ENCODE measurements around the gene MRPL47. TPM values are rescaled to one million over a fixed set of nuclear protein-coding genes. Genes with fewer than 3 reads are reported as not detected.
A peak's percentile ranks its signal among the peaks of the same experiment; 100 is the strongest.

The MRPL47 gene
- total RNA-seq, 2 experiments from 2014 or later: 69.4 to 70.4 TPM

- DNase-seq: peak; percentile 10
- no peaks in the 10 kb centered on the region for H3K27me3 Mint-ChIP-seq
- H3K36me3 Mint-ChIP-seq: peaks cover 20% of the 10 kb centered on the region
- H3K4me1 Mint-ChIP-seq: peaks cover 30% of the 10 kb centered on the region
- H3K27ac Mint-ChIP-seq: peak overlapping the region; percentile 84
- no peaks in the 10 kb centered on the region for H3K9me3 Mint-ChIP-seq
- peak overlapping the region; percentile 26 for H3K4me3 Mint-ChIP-seq
These were observed 4.7 kb upstream of the MRPL47 start for GRCh38 chr3:179608931-179609720.

DNA sequence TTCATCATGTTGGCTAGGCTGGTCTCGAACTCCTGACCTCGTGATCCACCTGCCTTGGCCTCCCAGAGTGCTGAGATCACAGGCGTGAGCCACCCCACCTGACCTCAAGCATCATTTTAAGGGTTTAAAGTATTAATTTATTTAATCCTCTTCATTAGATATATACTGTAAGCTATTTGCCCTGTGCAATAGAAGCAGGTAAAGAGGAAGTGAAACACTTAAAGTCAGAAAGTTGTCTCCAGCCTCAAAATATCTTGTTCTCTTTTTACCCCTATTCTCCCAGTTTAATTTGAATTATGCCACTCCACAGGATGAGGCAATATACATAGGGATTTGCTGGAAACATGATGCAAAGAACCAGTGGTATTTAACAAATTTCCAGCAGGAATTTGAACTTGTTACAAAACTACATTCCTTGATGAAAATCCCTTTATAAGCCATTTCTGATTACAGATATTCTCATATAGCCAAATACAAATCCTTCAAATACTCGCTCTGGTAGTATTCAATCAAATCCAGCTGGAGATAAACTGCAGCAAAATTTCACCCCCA, 2.2 kb upstream of the MRPL47 start:
- peaks cover 30% of the 10 kb centered on the region for H3K4me1 Mint-ChIP-seq
- H3K4me3 Mint-ChIP-seq: no peak overlapping the region
- DNase-seq: no peak
- peak overlapping the region; percentile 71 for H3K27ac Mint-ChIP-seq
- H3K36me3 Mint-ChIP-seq: peaks cover 24% of the 10 kb centered on the region
- H3K27me3 Mint-ChIP-seq: no peaks in the 10 kb centered on the region
- no peaks in the 10 kb centered on the region for H3K9me3 Mint-ChIP-seq

GRCh38 chr3:179603831-179604230, 607 bp downstream of the MRPL47 start:
- peaks cover 22% of the 10 kb centered on the region for H3K36me3 Mint-ChIP-seq
- peak overlapping the region; percentile 99 for H3K4me3 Mint-ChIP-seq

DNA sequence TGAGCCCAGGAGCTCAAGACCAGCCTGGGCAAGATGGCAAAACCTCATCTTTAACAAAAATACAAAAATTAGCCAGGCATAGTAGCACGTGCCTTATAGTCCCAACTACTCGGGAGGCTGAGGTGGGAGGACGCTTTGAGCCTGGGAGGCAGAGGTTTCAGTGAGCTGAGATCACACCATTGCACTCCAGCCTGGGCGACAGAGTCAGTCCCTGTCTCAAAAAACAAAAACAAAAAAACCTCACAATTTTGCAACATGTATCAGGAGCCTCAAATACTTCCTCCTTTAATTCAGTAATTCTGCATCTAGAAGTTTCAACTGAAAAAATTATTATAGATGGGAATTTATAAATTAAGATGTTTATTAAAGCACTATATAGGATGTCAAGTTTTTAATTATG, 1.1 kb downstream of the MRPL47 start:
- DNase-seq: no peak
- Mint-ChIP-seq H3K27me3 (no peaks in the 10 kb centered on the region), H3K36me3 (peaks cover 22% of the 10 kb centered on the region), H3K4me3 (peak overlapping the region; percentile 99), H3K27ac (peak overlapping the region; percentile 100), H3K9me3 (no peaks in the 10 kb centered on the region), H3K4me1 (peaks cover 25% of the 10 kb centered on the region)

More at GRCh38 chr3:179603831-179604230, 607 bp downstream of the MRPL47 start:
- peak overlapping the region; percentile 100 for H3K27ac Mint-ChIP-seq
- no peak for DNase-seq
- H3K27me3 Mint-ChIP-seq: no peaks in the 10 kb centered on the region
- H3K9me3 Mint-ChIP-seq: no peaks in the 10 kb centered on the region
- peaks cover 28% of the 10 kb centered on the region for H3K4me1 Mint-ChIP-seq

GRCh38 chr3:179599531-179599930, 4.9 kb downstream of the MRPL47 start:
- H3K36me3 Mint-ChIP-seq: peaks cover 15% of the 10 kb centered on the region

GRCh38 chr3:179591313-179591712, 13.1 kb downstream of the MRPL47 start:
- Mint-ChIP-seq H3K27me3 (no peaks in the 10 kb centered on the region), H3K9me3 (no peaks in the 10 kb centered on the region), H3K27ac (no peak overlapping the region), H3K4me1 (peaks cover 11% of the 10 kb centered on the region), H3K36me3 (peaks cover 4% of the 10 kb centered on the region), H3K4me3 (no peak overlapping the region)
- no peak for DNase-seq

More at GRCh38 chr3:179599531-179599930, 4.9 kb downstream of the MRPL47 start:
- Mint-ChIP-seq H3K4me1 (peaks cover 6% of the 10 kb centered on the region), H3K27ac (no peak overlapping the region), H3K9me3 (no peaks in the 10 kb centered on the region), H3K4me3 (no peak overlapping the region), H3K27me3 (no peaks in the 10 kb centered on the region)
- DNase-seq: no peak

- no peak for DNase-seq
- H3K27ac Mint-ChIP-seq: peak overlapping the region; percentile 1
- H3K9me3 Mint-ChIP-seq: no peaks in the 10 kb centered on the region
- H3K4me1 Mint-ChIP-seq: peaks cover 11% of the 10 kb centered on the region
- H3K27me3 Mint-ChIP-seq: no peaks in the 10 kb centered on the region
- H3K36me3 Mint-ChIP-seq: peaks cover 9% of the 10 kb centered on the region
- no peak overlapping the region for H3K4me3 Mint-ChIP-seq
These were observed 13.8 kb downstream of the MRPL47 start for GRCh38 chr3:179590669-179591068.

DNA sequence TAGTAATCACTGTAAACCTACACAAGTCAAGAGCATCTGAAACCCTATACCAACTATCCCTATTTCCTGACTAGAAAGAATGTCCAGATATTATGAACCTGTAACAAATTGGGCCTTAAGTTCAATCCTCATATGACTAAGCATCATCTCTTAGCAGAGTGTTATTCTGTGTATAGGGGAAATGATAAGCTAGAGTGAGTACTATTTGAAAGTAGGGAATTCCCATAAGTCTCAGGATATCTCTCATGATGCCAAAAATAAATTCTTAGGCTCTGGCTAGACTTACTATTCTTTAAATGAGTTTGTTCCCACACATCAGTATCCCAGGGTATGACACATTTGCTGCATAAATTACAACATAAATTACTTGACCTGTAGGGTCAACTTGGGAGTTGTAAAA, 15.3 kb downstream of the MRPL47 start:
- H3K4me1 Mint-ChIP-seq: peaks cover 11% of the 10 kb centered on the region
- DNase-seq: no peak
- H3K4me3 Mint-ChIP-seq: no peak overlapping the region
- peak overlapping the region; percentile 73 for H3K27ac Mint-ChIP-seq
- H3K27me3 Mint-ChIP-seq: no peaks in the 10 kb centered on the region
- peaks cover 9% of the 10 kb centered on the region for H3K36me3 Mint-ChIP-seq
- no peaks in the 10 kb centered on the region for H3K9me3 Mint-ChIP-seq

DNA sequence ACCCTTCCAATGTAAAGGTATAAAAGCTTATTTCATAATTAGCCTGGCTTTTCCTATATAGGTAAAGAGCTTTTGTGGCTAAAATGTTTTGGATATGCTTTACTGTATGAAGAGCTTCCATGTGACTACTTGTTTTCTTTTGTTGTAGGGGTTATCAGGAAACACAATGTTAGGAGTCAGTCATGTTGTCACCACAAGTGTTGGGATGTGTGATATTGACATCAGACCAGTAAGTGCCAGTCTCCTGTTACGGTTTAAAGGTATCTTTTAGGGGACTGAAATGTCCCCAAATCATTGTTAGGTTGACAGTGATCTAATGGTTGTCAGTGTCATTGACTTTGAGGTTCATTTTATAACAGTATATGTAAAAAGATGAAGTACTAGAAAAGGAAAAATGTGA, 23.4 kb downstream of the MRPL47 start:
- no peaks in the 10 kb centered on the region for H3K27me3 Mint-ChIP-seq
- DNase-seq: no peak
- no peaks in the 10 kb centered on the region for H3K9me3 Mint-ChIP-seq
- H3K27ac Mint-ChIP-seq: no peak overlapping the region
- H3K36me3 Mint-ChIP-seq: peaks cover 10% of the 10 kb centered on the region
- H3K4me1 Mint-ChIP-seq: no peaks in the 10 kb centered on the region
- H3K4me3 Mint-ChIP-seq: no peak overlapping the region

DNA sequence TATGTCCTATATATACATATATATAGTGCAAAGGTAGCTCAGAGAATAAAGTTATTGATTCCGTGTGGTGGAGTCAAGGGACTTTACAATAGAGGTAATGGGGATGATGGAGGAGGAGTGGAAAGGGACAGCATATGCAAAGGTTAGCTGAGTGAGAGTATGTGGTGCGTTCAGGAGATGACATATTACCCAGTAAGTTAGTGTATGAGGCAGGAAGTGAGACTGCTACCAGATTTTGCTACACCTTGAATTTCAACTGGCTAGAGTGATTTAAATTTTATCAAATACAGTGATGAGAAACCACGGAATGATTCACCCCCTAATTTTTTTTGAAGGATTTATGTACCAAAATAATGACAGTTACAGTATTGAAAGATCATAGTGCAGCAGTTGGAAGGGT, 38.9 kb downstream of the MRPL47 start:
- no peak for DNase-seq
- H3K36me3 Mint-ChIP-seq: peaks cover 11% of the 10 kb centered on the region

GRCh38 chr3:179563271-179563783, 41.1 kb downstream of the MRPL47 start:
- Mint-ChIP-seq H3K27me3 (peaks cover 21% of the 10 kb centered on the region), H3K4me1 (peaks cover 26% of the 10 kb centered on the region), H3K9me3 (no peaks in the 10 kb centered on the region), H3K36me3 (peaks cover 8% of the 10 kb centered on the region), H3K4me3 (peak overlapping the region; percentile 96), H3K27ac (peak overlapping the region; percentile 96)
- DNase-seq: peak; percentile 80

More for the DNA sequence above, 38.9 kb downstream of the MRPL47 start:
- Mint-ChIP-seq H3K4me1 (peaks cover 29% of the 10 kb centered on the region), H3K9me3 (no peaks in the 10 kb centered on the region), H3K27me3 (peaks cover 8% of the 10 kb centered on the region), H3K27ac (peak overlapping the region; percentile 54), H3K4me3 (no peak overlapping the region)

GRCh38 chr3:179562591-179563270, 41.7 kb downstream of the MRPL47 start, which contains the start of gene ACTL6A:
ACTL6A (plus strand) TSS chr3:179562926; CDS start chr3:179563093, 167 bp downstream.
- peaks cover 8% of the 10 kb centered on the region for H3K36me3 Mint-ChIP-seq
- H3K9me3 Mint-ChIP-seq: no peaks in the 10 kb centered on the region
- H3K27me3 Mint-ChIP-seq: peaks cover 21% of the 10 kb centered on the region
- H3K4me3 Mint-ChIP-seq: peak within 1 kb of the TSS; percentile 96
- peak; percentile 98 for DNase-seq
- peaks cover 25% of the 10 kb centered on the region for H3K4me1 Mint-ChIP-seq
- peak within 1 kb of the TSS; percentile 99 for H3K27ac Mint-ChIP-seq

- DNase-seq: no peak
- H3K4me3 Mint-ChIP-seq: no peak overlapping the region
- no peak overlapping the region for H3K27ac Mint-ChIP-seq
- peaks cover 6% of the 10 kb centered on the region for H3K36me3 Mint-ChIP-seq
- no peaks in the 10 kb centered on the region for H3K9me3 Mint-ChIP-seq
- peaks cover 20% of the 10 kb centered on the region for H3K4me1 Mint-ChIP-seq
- H3K27me3 Mint-ChIP-seq: peaks cover 21% of the 10 kb centered on the region
These were observed 43.6 kb downstream of the MRPL47 start for GRCh38 chr3:179560791-179561190.

- Mint-ChIP-seq H3K4me1 (peaks cover 4% of the 10 kb centered on the region), H3K4me3 (no peak overlapping the region), H3K27ac (no peak overlapping the region), H3K9me3 (no peaks in the 10 kb centered on the region), H3K27me3 (peaks cover 21% of the 10 kb centered on the region), H3K36me3 (peaks cover 2% of the 10 kb centered on the region)
- DNase-seq: peak; percentile 44
These were observed 45.6 kb downstream of the MRPL47 start for GRCh38 chr3:179558742-179559364.
